CD4-positive, alpha-beta T cell treated with Interleukin-2 at 100 ng/mL for 4 hours (primary cell): Measurements from ENCODE around the gene PODNL1.
"Not testable (repeated sequence)": the region's sequence is repeated elsewhere in the genome, so short reads cannot be mapped to it uniquely, and the experiment has no call there.

Experiments used
- DNase-seq: peaks from one replicate; pipeline ENCODE4 v3.0.0-alpha.2; 2020; ENCODE audit warnings: low spot score

The PODNL1 gene

GRCh38 chr19:13938301-13939064 lies at the start of gene PODNL1:
PODNL1 (minus strand) TSS chr19:13938417; CDS start chr19:13938181, 236 bp downstream.
- DNase-seq, result no peak

- DNase-seq, result no peak
Observed at GRCh38 chr19:13987101-13987890, 49.1 kb upstream of the PODNL1 start.

- peak; percentile 99 for DNase-seq
Observed at GRCh38 chr19:13986348-13986904, 48.2 kb upstream of the PODNL1 start.

- DNase-seq, result no peak
Observed at GRCh38 chr19:13985771-13986347, 47.6 kb upstream of the PODNL1 start.

GRCh38 chr19:13984875-13985741 lies 46.9 kb upstream of the PODNL1 start:
- DNase-seq, result peak; percentile 44

GRCh38 chr19:13984186-13984585 lies 46.0 kb upstream of the PODNL1 start:
- no peak for DNase-seq

GRCh38 chr19:13983213-13983889 lies 45.1 kb upstream of the PODNL1 start:
- peak; percentile 44 for DNase-seq

- no peak for DNase-seq
Observed at GRCh38 chr19:13982773-13983172, 44.6 kb upstream of the PODNL1 start.

GRCh38 chr19:13981988-13982501 lies 43.8 kb upstream of the PODNL1 start:
- DNase-seq, result no peak

- no peak for DNase-seq
Observed at GRCh38 chr19:13981467-13981866, 43.2 kb upstream of the PODNL1 start.

- no peak for DNase-seq
Observed at GRCh38 chr19:13981021-13981420, 42.8 kb upstream of the PODNL1 start.

GRCh38 chr19:13980340-13980739 lies 42.1 kb upstream of the PODNL1 start:
- DNase-seq, result no peak

- DNase-seq, result no peak
Observed at GRCh38 chr19:13979686-13980085, 41.5 kb upstream of the PODNL1 start.

- DNase-seq, result no peak
Observed at GRCh38 chr19:13979244-13979615, 41.0 kb upstream of the PODNL1 start.

GRCh38 chr19:13978351-13979243 lies 40.4 kb upstream of the PODNL1 start:
- DNase-seq, result peak; percentile 22

GRCh38 chr19:13977803-13978202 lies 39.6 kb upstream of the PODNL1 start:
- no peak for DNase-seq

GRCh38 chr19:13976446-13976845 lies 38.2 kb upstream of the PODNL1 start:
- no peak for DNase-seq

GRCh38 chr19:13975870-13976269 lies 37.7 kb upstream of the PODNL1 start:
- DNase-seq, result no peak

- peak; percentile 39 for DNase-seq
Observed at GRCh38 chr19:13974073-13974472, 35.9 kb upstream of the PODNL1 start.

GRCh38 chr19:13973479-13973878 lies 35.3 kb upstream of the PODNL1 start:
- not testable (repeated sequence) for DNase-seq
